Jurkat, Clone E6-1 (cell line): ENCODE measurements around the gene PPT1. TPM values are rescaled to one million over a fixed set of nuclear protein-coding genes. Genes with fewer than 3 reads are reported as not detected.

ENCODE experiments used
- DNase-seq: peaks from one replicate; pipeline ENCODE4 v3.0.0-alpha.2; 2011; ENCODE audit warnings: low read depth, low spot score
- H3K4me3 ChIP-seq: 2 replicates; pipeline ENCODE4 v1.5.1; 2011; ENCODE audit warnings: mild to moderate bottlenecking, low read length, control low read depth, moderate library complexity
- polyA plus RNA-seq: library from polyadenylated mRNA; unstranded; fragments of >200 nt; gene quantifications from one replicate; pipeline ENCODE4 v1.2.1, GENCODE V29; 2012; ENCODE audit warnings: missing spikeins; ENCODE audit not compliant: insufficient read length, insufficient read depth

Gene PPT1
- polyA plus RNA-seq: 98.8 TPM

DNA sequence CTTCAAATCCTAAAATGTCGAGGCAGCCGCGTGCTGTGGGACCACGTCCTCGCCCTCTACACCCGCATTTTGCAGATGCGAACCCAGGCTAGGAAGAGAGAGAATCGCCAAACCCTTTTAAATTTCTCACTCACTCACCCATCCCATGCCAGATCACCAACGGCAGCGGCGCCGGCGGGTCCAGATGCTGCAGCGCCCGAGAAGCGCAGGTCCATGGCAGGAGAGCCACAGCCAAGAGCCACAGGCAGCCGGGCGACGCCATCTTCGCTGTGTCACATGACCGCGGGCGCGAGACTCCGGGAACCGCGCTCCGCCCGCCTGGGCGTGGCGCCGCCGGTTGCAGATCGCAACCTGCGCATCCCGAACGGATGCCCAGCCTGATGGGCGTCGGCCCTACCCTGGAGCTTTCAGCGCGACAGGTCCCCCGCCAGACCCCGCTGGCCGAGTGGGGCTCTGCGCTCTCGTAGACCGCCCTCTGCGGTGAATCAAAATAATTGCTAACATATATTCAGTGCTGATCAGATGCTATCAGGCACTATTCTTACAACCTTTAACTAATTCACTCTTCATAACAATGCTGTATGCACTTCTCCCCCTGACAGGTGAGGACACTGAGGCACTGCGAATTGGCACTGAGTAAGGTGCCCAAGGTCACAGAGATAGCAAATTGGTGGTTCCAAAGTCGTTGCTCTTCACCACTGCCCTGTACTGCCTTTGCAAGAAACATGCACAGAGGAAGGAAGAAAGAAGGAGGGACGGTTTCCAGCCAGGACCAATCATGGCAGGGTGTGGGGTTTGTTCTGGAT lies at the start of gene PPT1:
Gene PPT1, minus strand, starts transcription at position 276 of the 806 bp plus-strand sequence. Its CDS starts 14 bp downstream, at position 262.
- DNase-seq: peak; percentile 74
- H3K4me3 ChIP-seq: peak within 1 kb of the TSS; percentile 78

DNA sequence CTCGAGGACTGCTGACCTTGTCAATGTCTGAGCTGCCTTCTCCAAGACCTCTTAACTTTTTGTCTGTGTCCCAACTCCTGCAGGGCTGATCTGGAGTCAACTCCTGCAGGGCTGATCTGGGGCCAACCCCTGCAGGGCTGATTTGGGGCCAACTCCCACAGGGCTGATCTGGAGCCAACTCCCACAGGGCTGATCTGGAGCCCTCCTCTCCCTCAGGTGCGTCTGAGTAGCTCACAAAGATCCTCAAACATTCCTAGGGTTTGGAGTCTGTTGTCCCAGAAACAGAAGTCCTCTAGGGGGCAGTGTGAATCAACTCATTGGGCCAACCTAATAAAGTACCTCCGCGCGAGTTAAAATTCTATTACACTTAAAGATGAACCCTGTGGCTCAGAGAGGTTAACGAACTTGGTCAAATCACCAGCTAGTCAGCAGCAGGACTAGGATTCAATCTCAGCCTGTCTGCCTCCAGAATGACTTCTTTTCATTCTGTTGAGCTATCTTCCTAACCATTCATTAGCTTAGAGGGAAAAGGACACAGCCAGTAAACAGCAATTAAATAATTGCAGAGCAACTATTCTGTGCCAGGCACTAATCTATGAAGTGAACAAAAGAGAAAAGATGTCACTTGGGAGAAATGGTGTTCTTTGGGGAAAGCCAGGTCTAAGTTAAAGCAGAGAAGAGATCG lies 47.0 kb upstream of the PPT1 start:
- H3K4me3 ChIP-seq: no peak overlapping the region
- DNase-seq: peak; percentile 66

DNA sequence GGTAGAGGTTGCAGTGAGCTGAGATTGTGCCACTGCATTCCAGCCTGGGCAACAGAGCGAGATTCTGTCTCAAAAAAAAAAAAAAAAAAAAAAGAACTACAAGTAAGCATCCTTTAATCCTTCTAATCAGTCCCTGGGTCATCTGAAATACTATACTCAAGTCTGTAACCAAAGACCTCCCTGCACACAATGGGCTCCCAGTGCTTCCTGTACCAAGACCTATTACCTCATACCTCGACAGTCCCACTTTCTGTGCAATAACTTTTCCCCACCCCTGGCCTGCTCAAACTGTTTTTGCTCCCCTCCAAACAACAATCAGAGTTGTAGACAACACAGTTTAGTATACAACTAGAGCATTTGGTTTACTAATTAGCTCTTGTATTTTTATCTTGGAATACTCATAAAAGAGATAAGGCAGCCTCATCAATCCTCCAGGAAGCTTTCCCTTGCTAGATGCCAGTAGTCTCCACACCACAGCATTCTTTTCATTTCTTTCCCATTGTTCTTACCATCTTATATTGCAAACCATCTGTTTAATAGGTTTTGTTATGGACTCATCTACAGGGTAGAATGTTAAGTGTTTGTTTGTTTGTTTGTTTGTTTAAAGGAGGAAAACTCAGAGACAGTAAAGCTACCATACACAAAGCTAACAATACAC lies 45.0 kb upstream of the PPT1 start:
- DNase-seq: no peak
- H3K4me3 ChIP-seq: no peak overlapping the region

DNA sequence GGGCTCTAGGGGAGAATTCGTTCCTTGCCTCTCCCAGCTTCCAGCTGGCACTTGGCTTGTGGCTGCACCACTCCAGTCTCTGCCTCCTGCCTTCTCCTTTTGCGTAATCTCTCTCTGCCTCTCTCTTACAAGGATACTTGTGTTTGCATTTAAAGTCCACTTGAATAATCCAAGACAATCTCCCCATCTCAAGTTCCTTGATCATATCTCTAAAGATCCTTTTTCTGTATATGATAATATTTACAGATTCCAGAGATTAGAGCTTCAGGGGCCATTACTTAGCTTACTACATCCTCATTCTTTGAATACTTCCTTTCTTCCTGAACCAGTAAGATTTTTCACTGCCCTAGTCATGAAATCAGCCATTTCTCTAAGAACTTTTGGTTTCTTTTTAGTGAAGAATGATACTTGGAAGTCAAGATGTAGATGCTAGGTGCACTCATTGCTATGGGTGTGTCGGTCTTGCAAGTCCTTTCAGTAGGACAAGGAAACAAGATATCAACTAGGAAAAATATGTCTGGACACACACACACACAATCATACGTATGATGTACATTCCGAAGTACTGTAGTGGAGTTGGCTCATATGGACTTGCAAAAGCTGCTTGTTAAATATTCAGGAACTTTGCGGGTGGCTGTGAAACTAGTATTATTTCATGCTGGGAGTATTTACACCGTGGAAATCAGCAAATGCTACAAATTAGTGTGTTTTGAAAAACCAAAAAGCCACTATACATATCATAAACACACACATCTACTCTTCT lies 43.3 kb upstream of the PPT1 start:
- DNase-seq: no peak
- no peak overlapping the region for H3K4me3 ChIP-seq

DNA sequence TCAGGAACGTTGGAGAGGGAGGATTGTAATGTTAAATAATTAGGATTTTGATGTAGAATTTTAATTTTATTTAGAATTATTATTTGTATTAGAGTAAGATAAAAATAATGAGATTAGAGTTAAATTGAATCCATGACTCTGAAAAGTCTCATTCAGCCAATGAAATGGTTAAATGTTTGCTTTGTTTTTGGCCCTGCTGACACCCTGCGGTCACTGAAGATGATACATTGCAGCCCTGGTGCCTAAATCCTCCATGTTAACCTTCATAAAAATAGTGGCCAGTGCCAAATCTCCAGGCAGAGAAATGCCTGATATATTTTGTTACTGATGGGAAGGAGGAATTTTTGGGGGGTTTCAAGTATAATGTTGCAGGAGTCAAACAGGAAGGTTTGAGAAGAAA lies 36.8 kb upstream of the PPT1 start:
- no peak for DNase-seq
- H3K4me3 ChIP-seq: no peak overlapping the region

DNA sequence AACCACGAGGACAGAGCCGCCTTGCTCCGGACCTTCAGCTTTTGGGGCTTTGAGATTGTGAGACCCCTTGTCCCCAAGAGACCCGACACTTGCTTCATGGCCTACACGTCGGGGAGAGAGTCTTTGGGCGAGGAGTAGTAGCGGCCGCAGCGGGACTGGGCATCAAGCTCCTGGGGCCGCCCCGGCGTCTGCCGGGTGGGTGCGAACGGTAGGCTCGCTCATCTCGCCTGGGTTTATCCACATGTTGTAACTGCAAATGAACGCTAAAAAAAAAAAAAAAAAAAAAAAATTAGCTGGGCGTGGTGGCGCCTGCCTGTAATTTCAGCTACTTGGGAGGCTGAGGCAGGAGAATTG lies 36.2 kb upstream of the PPT1 start:
- no peak for DNase-seq
- no peak overlapping the region for H3K4me3 ChIP-seq

DNA sequence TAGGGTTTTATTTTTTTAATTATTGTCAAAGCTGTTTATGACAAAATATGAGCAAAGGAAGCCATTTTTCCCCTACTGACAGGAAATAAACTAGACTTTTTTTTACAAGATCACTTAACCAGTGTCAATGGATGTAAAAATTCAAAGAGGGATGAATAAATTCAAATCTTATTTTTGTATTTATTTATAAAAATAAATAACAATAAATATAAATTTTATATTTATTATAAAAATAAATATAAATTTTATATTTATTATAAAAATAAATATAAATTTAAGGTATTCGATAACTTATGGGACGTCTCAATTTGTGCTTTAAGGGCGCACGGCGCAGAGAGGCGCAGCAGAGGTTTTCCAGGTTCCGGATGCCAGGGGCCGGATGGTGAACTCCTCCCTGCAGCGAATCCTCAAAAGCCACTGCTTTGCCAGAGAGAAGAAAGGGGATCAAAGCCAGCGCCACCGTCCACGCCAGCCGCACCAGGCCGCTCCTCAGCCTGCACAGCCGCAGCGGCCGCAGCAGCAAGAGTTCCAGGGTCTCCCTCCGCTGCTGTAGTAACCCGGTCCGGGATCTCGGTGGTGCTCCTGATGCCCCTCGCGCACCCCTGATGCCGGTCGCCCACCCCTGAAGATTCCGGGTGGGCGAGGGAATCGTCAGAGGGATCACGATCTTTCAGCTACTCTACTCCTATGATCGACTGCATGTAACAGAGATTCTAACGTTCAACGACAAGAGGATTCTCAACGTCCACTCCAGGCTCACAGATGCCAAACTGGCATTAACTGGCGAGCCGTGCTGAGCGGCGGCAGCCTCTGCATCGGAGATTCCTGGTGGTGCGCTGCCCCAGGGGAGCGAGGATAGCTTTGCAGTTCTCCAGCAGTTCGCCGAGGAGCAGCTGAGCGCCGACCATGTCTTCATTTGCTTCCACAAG lies 35.6 kb upstream of the PPT1 start:
- DNase-seq: no peak
- no peak overlapping the region for H3K4me3 ChIP-seq

DNA sequence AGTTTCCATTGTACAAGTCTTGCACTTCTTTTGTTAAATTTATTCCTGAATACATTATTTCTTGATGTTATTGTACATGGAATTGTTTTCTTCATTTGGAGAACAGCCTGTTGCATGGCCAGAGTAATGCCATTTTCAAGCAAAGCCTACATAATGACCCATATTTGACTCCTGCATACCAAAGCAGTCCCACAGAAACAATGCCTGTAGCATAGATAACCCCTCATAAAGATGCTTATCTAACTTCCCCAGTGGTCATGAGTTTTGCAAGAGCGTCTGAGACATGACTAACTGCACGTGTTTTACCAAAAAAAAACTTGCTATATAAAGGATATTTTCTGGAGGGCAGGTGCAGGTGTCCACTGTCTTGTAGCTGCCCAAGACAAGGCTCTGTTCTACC lies 33.8 kb upstream of the PPT1 start:
- H3K4me3 ChIP-seq: no peak overlapping the region
- no peak for DNase-seq

DNA sequence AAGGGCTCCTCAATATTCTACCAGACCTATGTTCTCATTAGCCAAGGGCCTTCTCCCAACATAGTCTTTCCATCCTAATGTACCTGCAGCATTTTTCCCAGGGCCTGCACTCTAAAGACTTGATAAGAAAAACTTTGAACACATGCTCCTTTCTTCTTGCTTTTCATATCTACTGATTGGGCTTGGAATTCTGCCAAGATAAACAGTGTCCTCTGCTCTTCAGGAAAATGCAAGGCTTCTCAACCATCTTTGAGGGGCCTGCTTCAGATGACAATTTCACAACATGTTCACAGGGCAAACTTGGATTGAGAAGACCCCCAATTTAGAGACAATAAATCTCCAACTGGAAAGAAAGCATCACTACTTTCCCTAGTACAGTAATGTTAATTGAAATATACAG lies 25.8 kb upstream of the PPT1 start:
- DNase-seq: no peak

DNA sequence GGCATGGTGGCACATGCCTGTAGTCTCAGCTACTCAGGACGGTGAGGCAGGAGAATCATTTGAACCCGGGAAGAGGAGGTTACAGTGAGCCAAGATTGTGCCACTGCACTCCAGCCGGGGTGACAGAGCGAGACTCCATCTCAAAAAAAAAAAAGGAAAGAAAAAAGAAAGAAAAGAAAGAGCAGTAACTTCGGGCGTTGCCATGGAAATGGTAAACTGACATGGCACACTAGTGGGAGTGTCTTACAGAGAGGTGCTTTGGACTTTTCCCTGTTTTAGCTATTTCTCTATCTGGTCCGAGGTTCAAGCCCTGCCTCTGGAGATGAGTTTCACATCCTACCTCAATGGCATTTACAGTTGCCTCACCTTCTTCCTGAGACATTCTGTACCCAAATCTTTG lies 23.1 kb upstream of the PPT1 start:
- no peak for DNase-seq
- no peak overlapping the region for H3K4me3 ChIP-seq

More for the DNA sequence above, 25.8 kb upstream of the PPT1 start:
- no peak overlapping the region for H3K4me3 ChIP-seq

DNA sequence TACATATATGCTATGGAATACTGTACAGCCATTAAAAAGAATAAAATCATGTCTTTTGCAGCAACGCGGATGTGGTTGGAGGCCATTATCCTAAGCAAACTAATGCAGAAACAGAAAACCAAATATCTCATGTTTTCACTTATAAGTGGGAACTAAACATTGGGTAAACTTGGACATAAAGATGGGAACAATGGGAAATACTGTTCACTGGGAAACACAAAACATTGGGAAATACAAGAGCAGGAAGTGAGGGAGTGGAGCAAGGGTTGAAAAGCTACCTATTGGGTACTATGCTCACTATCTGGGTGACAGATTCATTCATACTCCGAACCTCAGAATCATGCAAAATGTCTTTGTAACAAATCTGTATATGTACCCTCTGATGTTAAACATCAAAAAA lies 17.3 kb upstream of the PPT1 start:
- DNase-seq: no peak
- H3K4me3 ChIP-seq: no peak overlapping the region

DNA sequence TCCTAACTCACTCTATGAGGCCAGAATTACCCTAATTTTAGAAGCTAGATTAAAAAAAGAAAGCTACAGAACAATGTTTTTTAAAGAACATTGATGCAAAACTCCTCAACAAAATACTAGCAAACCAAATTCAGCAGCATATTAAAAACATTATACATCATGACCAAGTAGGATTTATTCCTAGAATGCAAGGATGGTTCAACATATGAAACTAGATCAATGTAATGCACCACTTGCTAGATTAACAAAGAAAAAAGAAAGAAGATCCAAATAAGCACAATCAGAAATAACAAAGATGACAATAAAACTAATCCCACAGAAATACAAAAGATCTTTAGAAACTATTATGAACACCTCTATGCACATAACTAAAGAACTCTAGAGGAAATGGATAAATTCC lies 13.3 kb upstream of the PPT1 start:
- DNase-seq: no peak
- H3K4me3 ChIP-seq: no peak overlapping the region

DNA sequence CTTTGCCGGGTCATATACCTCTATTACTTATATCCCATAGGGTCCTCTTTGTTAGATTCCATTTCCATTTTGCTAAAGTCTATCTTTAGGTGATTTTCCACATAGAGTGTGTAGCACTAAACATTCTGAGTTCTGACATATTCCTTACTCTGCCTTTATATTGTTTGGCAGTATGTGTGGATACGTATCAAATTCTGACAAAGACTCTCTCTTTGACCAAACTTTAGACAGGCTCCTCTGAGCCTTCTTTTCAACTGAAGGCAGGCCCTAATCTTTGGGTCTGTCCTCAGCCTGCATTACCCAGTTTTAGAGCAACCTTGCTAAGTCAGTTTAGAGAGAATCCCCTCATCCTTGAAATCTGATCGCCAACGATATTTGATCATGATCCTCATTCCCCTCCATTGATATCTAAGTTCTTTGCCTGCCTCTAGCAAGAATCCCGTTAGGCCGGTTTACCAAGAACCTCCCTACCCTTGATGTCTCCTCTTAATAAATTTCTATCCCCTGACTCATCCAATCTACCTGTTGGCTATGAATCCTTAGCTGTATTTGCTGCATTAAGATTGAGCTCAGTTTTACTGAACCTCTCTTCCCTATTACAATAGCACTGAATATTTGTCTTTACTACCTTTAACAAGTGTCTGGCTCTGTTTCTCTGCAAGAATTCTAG lies 10.4 kb upstream of the PPT1 start:
- DNase-seq: no peak
- no peak overlapping the region for H3K4me3 ChIP-seq

DNA sequence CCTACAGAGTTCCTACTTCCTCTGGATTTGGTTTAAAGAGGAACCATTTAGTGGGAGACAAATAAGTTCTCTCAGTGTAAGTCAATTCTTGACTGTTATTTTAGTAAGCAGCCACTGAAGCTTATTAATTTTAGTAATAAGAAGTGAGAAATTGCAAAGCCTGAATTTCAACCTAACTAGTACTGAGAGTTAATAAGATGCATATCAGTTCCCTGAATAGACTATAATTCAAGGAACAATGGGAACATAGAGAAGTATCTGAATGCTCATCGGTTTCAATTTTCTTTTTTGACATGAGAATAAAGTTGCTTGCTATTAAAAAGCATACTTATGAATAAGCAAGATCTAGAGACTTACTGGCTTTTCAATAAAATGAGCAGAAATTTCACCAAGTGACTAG lies 8.0 kb upstream of the PPT1 start:
- no peak overlapping the region for H3K4me3 ChIP-seq
- no peak for DNase-seq

DNA sequence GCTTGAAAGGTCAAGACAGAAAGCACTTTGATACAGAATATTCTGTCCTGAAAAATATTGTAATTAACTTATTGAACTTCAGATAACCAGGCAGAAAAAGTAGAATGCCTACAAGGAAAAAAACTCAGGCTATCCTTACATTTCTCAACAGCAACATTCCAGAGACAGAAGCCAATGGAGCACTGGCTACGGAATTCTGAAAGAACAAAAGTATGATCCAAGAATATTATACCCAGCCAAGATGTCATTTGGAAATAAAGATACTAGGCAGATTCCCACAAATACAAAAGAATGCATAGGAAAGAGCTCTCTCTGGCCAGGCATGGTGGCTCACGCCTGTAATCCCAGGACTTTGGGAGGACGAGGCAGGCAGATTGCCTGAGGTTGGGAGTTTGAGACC lies 5.8 kb upstream of the PPT1 start:
- no peak for DNase-seq
- no peak overlapping the region for H3K4me3 ChIP-seq

DNA sequence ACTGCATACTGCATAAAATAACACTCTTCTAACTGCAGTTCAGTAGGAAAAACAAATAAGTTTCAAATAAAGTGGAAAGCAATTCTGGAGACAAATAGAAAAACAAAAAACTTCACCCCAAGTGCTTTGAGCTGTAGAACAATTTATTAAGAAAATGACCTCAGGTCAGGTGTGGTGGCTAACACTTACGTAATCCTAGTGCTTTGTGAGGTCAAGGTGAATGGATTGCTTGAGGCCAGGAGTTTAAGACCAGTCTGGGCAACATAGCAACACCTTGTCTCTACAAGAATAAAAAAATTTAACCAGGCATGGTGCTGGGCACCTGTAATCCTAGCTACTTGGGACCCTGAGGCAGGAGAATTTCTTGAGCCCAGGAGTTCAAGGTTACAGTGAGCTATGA lies 5.0 kb upstream of the PPT1 start:
- no peak overlapping the region for H3K4me3 ChIP-seq
- DNase-seq: no peak

DNA sequence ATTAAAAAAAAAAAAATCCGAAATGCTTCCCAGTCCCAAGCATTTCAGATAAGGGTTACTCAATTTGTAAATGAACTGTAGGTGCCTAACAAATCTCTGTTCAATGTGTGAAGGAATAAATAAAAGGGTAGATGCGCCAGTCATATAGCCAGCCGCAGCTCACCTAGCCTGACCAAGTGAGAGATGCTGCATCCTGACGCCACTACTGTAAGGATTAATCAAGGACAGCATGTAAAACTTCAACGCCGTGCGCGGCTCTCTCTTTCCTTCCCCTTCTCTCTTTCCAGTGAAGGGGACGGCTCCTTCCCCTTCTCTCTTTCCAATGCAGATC lies 441 bp downstream of the PPT1 start:
- DNase-seq: no peak
- peak overlapping the region; percentile 78 for H3K4me3 ChIP-seq

DNA sequence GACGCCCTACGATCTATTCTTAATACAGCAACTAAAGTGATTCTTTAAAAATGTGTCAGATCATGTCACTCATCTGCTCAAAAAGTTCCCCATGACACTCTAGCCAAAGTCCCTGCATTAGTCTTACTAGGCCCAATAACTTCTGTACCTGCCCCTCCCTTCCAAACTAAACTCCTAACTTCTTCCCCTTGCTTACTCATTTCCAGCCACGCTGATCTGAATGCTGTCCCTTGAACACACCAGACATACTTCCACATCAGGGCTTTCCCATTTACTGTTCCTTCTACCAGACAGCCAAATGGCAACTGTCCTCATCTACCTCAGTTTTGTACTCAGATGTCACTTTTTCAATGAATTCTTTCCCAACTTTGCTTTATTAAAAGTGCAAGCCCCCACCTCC lies 1.2 kb downstream of the PPT1 start:
- H3K4me3 ChIP-seq: no peak overlapping the region
- DNase-seq: no peak
